Natural killer cell (primary cell): ENCODE data around the gene SLC38A9. TPM values are rescaled to one million over a fixed set of nuclear protein-coding genes. Genes with fewer than 3 reads are reported as not detected.

Source experiments
- ATAC-seq, 3 donors: fragments of 150-1000 bp in 2 of 3; fragments of 200-7000 bp in 1 of 3; cut with Tn5 transposase; 1 replicate in 1 of 3; 2 replicates in 2 of 3; pipeline ENCODE4 v1.10.0; 2021; ENCODE audit warnings: mild to moderate bottlenecking in 2 of 3, moderate library complexity in 2 of 3
- DNase-seq, 2 donors: peaks; one replicate each; pipeline versions ENCODE4 v3.0.0 to v3.0.0-alpha.2; 2013 to 2021; ENCODE audit warnings: mixed read lengths in 1 of 2
- H3K27ac ChIP-seq: one replicate; pipeline ENCODE4 v1.5.1; 2013; ENCODE audit warnings: mild to moderate bottlenecking, low read length
- H3K27me3 ChIP-seq: one replicate; pipeline ENCODE4 v1.6.1; 2013; ENCODE audit warnings: low read length; ENCODE audit not compliant: control insufficient read depth, insufficient read depth
- H3K36me3 ChIP-seq: one replicate; pipeline ENCODE4 v1.6.1; 2013; ENCODE audit warnings: low read length; ENCODE audit not compliant: control insufficient read depth, insufficient read depth
- H3K4me1 ChIP-seq: one replicate; pipeline ENCODE4 v1.6.1; 2013; ENCODE audit warnings: low read length; ENCODE audit not compliant: control insufficient read depth, insufficient read depth
- H3K4me3 ChIP-seq: one replicate; pipeline ENCODE4 v1.5.1; 2013; ENCODE audit warnings: low read length
- H3K9me3 ChIP-seq: one replicate; pipeline ENCODE4 v1.6.1; 2013; ENCODE audit warnings: low read length; ENCODE audit not compliant: control insufficient read depth, insufficient read depth
- H3K27ac Mint-ChIP-seq, 2 donors: one replicate each; pipeline ENCODE4 v1.8.0; 2022; ENCODE audit warnings: mild to moderate bottlenecking in 2 of 2, mixed read lengths in 2 of 2, moderate library complexity in 1 of 2
- H3K27me3 Mint-ChIP-seq, 2 donors: one replicate each; pipeline ENCODE4 v1.8.0; 2022; ENCODE audit warnings: low read depth in 2 of 2, mixed read lengths in 2 of 2
- H3K36me3 Mint-ChIP-seq: one replicate; pipeline ENCODE4 v1.8.0; 2022; ENCODE audit warnings: mixed read lengths
- H3K4me1 Mint-ChIP-seq, 2 donors: one replicate each; pipeline ENCODE4 v1.8.0; 2022; ENCODE audit warnings: mixed read lengths in 2 of 2
- H3K4me3 Mint-ChIP-seq: one replicate; pipeline ENCODE4 v1.8.0; 2022; ENCODE audit warnings: mild to moderate bottlenecking, moderate library complexity, mixed read lengths
- H3K9me3 Mint-ChIP-seq, 2 donors: one replicate each; pipeline ENCODE4 v1.8.0; 2022; ENCODE audit warnings: mixed read lengths in 2 of 2
- CTCF ChIP-seq: fragments of 200-600 bp; IDR thresholded peaks from one replicate; pipeline ENCODE4 v1.8.0; 2022; ENCODE audit warnings: antibody characterized with exemption
- WGBS: methylation state at CpG from one replicate; pipeline ENCODE4 v1.1.7; 2013; ENCODE audit warnings: missing lambda C conversion rate; ENCODE audit not compliant: insufficient coverage; 5-methylcytosine and 5-hydroxymethylcytosine counted together
- intact Hi-C: fragments of 100-400 bp; cut with micrococcal nuclease; formaldehyde crosslinking; loops from one replicate; pipeline ENCODE4 v1.14.2; 2022
- total RNA-seq, 4 donors: library from RNA; stranded (reverse); fragments of 120-200 nt in 1 of 4; gene quantifications; one replicate each; pipeline versions ENCODE4 v1.2.3 to v1.2.4, GENCODE V29; 2013 to 2022

Gene SLC38A9
- total RNA-seq, 3 donors from 2014 or later (not counting 1 experiment from before 2014, with no cell fraction given) = 20.6 to 33.9 (median 27.0) TPM

- intact Hi-C loops = no loop called here
- no peak overlapping the region for H3K27ac Mint-ChIP-seq
These were observed 110.5 kb downstream of the SLC38A9 start for GRCh38 chr5:55601628-55602027.

GRCh38 chr5:55601204-55601618, 110.9 kb downstream of the SLC38A9 start:
- H3K9me3 Mint-ChIP-seq = no peaks in the 10 kb centered on the region
- Histone ChIP-seq H3K27ac (no peak overlapping the region), H3K27me3 (no peaks in the 10 kb centered on the region), H3K4me3 (no peak overlapping the region), H3K9me3 (no peaks in the 10 kb centered on the region), H3K4me1 (peaks cover 8% of the 10 kb centered on the region), H3K36me3 (no peaks in the 10 kb centered on the region)
- ATAC-seq (no peak), DNase-seq (no peak)
- no peaks in the 10 kb centered on the region for H3K27me3 Mint-ChIP-seq
- no peak overlapping the region for H3K4me3 Mint-ChIP-seq
- 51% methylated on average over 7 of the region's 8 CpGs for WGBS
- peaks cover 8 to 11% of the 10 kb centered on the region in 2 donors for H3K4me1 Mint-ChIP-seq
- H3K27ac Mint-ChIP-seq = no peak overlapping the region
- intact Hi-C loops = no loop called here
- no peak for TF ChIP-seq CTCF
- no peaks in the 10 kb centered on the region for H3K36me3 Mint-ChIP-seq

More at GRCh38 chr5:55601628-55602027, 110.5 kb downstream of the SLC38A9 start:
- 93% methylated on average over 1 of the region's 1 CpG for WGBS
- no peak for ATAC-seq
- Mint-ChIP-seq H3K27me3 (no peaks in the 10 kb centered on the region), H3K9me3 (no peaks in the 10 kb centered on the region), H3K4me1 (peaks cover 8 to 11% of the 10 kb centered on the region in 2 donors), H3K36me3 (no peaks in the 10 kb centered on the region), H3K4me3 (no peak overlapping the region)
- Histone ChIP-seq H3K27me3 (no peaks in the 10 kb centered on the region), H3K4me1 (peaks cover 8% of the 10 kb centered on the region), H3K4me3 (no peak overlapping the region), H3K9me3 (no peaks in the 10 kb centered on the region), H3K27ac (no peak overlapping the region), H3K36me3 (no peaks in the 10 kb centered on the region)
- no peak for TF ChIP-seq CTCF
- DNase-seq = no peak

GRCh38 chr5:55600497-55601203, 111.5 kb downstream of the SLC38A9 start:
- Histone ChIP-seq H3K36me3 (no peaks in the 10 kb centered on the region), H3K4me3 (no peak overlapping the region), H3K27ac (no peak overlapping the region), H3K9me3 (no peaks in the 10 kb centered on the region), H3K4me1 (peaks cover 8% of the 10 kb centered on the region), H3K27me3 (no peaks in the 10 kb centered on the region)
- TF ChIP-seq CTCF = no peak
- intact Hi-C loops = no loop called here
- Mint-ChIP-seq H3K4me1 (peaks cover 8 to 11% of the 10 kb centered on the region in 2 donors), H3K9me3 (no peaks in the 10 kb centered on the region), H3K36me3 (no peaks in the 10 kb centered on the region), H3K27me3 (no peaks in the 10 kb centered on the region), H3K4me3 (no peak overlapping the region), H3K27ac (peak overlapping the region in 1 of 2 donors; percentile 45)
- WGBS = 17% methylated on average over 5 of the region's 6 CpGs
- DNase-seq (peak in 1 of 2 donors; percentile 22), ATAC-seq (peak in 1 of 3 donors; percentile 39)
